ENCODE measurements around the gene ZNF566. TPM values are rescaled to one million over a fixed set of nuclear protein-coding genes. Genes with fewer than 3 reads are reported as not detected.

Gene ZNF566
- total and polyA plus RNA-seq, 2 of the 4 experiments (the other 2 are of a cell fraction): 3.0 to 4.8 TPM

DNA sequence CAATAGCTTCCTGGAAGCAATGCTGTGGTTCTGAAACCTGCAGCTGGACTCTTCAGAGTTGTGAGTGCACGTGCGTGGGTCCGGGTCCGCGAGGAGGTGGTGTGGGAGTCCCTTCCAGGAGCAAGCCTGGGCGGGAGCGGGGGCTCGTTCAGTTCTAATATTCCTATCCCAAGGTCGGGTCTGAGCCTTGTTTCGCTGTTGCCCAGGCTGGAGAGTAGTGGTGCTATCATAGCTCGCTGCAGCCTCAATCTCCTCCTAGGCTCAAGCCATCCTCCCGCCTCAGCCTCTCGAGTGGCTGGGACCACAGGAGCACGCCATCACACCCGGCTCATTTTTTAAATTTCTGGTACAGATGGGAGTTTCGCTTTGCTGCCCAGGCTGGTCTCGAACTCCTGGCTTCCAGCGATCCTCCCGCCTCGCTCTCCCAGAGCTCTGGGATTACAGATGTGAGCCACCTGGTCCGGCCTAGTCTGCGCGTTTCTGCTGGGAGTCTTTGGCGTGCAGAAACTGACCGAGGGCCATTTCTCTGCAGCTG, 71.5 kb downstream of the ZNF566 start:
- no TSS peak for BruUV-seq (replicated peaks)
- Histone ChIP-seq H3K23ac (ENCODE audit: low read depth, low read length) (peak overlapping the region; percentile 28), H3K18ac (ENCODE audit: low read depth, low read length) (peak overlapping the region; percentile 65), H3K56ac (ENCODE audit: extremely low read depth, insufficient read depth, low read length) (peak overlapping the region; percentile 41), H3K27ac (ENCODE audit: insufficient read depth, low read length) (peak overlapping the region; percentile 81), H3K36me3 (ENCODE audit: control insufficient read depth, insufficient read depth, low read length) (peaks cover 3% of the 10 kb centered on the region), H4K20me1 (ENCODE audit: insufficient read depth, low read length) (no peaks in the 10 kb centered on the region), H3K4me2 (ENCODE audit: low read depth, low read length) (peak overlapping the region; percentile 78), H3K27me3 (ENCODE audit: control insufficient read depth, insufficient read depth, low read length) (no peaks in the 10 kb centered on the region), H4K5ac (ENCODE audit: low read depth, low read length) (peak overlapping the region; percentile 69), H3K4me1 (ENCODE audit: control insufficient read depth, insufficient read depth, low read length) (peaks cover 5% of the 10 kb centered on the region; the same call in 1 of the 2 replicates), H2AK5ac (ENCODE audit: low read depth, low read length) (0 out of 2 replicates have a peak overlapping the region, but pooled peaks have one; percentile 36), H3K9ac (ENCODE audit: low read depth, low read length) (peak overlapping the region; percentile 80), H4K8ac (ENCODE audit: low read depth in 2 of 2, low read length in 2 of 2) (peak overlapping the region; percentile 79 to 98), H3K4me3 (ENCODE audit: insufficient read depth, low read depth, low read length) (peak overlapping the region; percentile 66), H3K9me3 (ENCODE audit: control insufficient read depth, insufficient read depth, low read length) (peaks cover 5% of the 10 kb centered on the region), H3K79me1 (ENCODE audit: low read depth in 1 of 2, low read length in 2 of 2) (peaks cover 5 to 15% of the 10 kb centered on the region in 2 experiments), H3K4ac (ENCODE audit: low read depth, low read length) (peak overlapping the region; percentile 67), H2BK20ac (ENCODE audit: low read depth, low read length) (no peak overlapping the region), H3K14ac (replicated peaks; ENCODE audit: low read depth, low read length) (peak overlapping the region; percentile 67), H2AFZ (replicated peaks; ENCODE audit: low read length, poor library complexity) (peak overlapping the region; percentile 99), H3K9me1 (ENCODE audit: insufficient read depth, low read length) (no peaks in the 10 kb centered on the region), H2BK15ac (ENCODE audit: low read depth, low read length) (no peak overlapping the region), H4K91ac (ENCODE audit: insufficient read depth, low read depth, low read length) (peak overlapping the region; percentile 84), H2BK120ac (ENCODE audit: low read depth, low read length) (no peak overlapping the region), H2BK5ac (ENCODE audit: low read depth, low read length, poor library complexity, severe bottlenecking) (peak overlapping the region; percentile 79), H2AK9ac (replicated peaks; ENCODE audit: low read depth, low read length, poor library complexity) (peak overlapping the region; percentile 60)
- no peak for TF ChIP-seq RCOR1 (IDR thresholded peaks at IDR 0.05; ENCODE audit: insufficient replicate concordance, low read length)
- TF ChIP-seq MAFK (IDR thresholded peaks at IDR 0.05; ENCODE audit: low read depth, low read length): no peak
- TF ChIP-seq, protein P1, sequence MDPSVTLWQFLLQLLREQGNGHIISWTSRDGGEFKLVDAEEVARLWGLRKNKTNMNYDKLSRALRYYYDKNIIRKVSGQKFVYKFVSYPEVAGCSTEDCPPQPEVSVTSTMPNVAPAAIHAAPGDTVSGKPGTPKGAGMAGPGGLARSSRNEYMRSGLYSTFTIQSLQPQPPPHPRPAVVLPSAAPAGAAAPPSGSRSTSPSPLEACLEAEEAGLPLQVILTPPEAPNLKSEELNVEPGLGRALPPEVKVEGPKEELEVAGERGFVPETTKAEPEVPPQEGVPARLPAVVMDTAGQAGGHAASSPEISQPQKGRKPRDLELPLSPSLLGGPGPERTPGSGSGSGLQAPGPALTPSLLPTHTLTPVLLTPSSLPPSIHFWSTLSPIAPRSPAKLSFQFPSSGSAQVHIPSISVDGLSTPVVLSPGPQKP (IDR thresholded peaks at IDR 0.05; ENCODE audit: borderline replicate concordance, low read depth, low read length): no peak
- TF ChIP-seq SMC3 (IDR thresholded peaks at IDR 0.05; ENCODE audit: low read depth, low read length): no peak
- TF ChIP-seq CTCF (conservative IDR thresholded peaks at IDR 0.05; ENCODE audit: low read depth, low read length): no peak
- no peak for TF ChIP-seq BHLHE40 (IDR thresholded peaks at IDR 0.05; ENCODE audit: low read depth, low read length)
- no peak for TF ChIP-seq MAZ (IDR thresholded peaks at IDR 0.05; ENCODE audit: borderline replicate concordance, low read depth, low read length)
- no peak for TF ChIP-seq NFE2L2 (IDR thresholded peaks at IDR 0.05; ENCODE audit: low read depth, low read length)
- TF ChIP-seq, protein P2, sequence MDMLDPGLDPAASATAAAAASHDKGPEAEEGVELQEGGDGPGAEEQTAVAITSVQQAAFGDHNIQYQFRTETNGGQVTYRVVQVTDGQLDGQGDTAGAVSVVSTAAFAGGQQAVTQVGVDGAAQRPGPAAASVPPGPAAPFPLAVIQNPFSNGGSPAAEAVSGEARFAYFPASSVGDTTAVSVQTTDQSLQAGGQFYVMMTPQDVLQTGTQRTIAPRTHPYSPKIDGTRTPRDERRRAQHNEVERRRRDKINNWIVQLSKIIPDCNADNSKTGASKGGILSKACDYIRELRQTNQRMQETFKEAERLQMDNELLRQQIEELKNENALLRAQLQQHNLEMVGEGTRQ (IDR thresholded peaks at IDR 0.05; ENCODE audit: low read depth, low read length): no peak
- no peak for TF ChIP-seq CEBPB (IDR thresholded peaks at IDR 0.05; ENCODE audit: low read depth, low read length)
- no peak for TF ChIP-seq FOS (IDR thresholded peaks at IDR 0.05; ENCODE audit: low read depth, low read length)
- no peak for TF ChIP-seq POLR2A (IDR thresholded peaks at IDR 0.05; ENCODE audit: low read depth, low read length)
- ChIA-PET CTCF (no interaction called here), POLR2A (ENCODE audit: unreplicated experiment) (no interaction called here)
- 7% methylated on average over 3 of the region's 25 CpGs; no CpG with 5 or more reads in 1 of the 2 experiments for WGBS, 2 experiments (ENCODE audit: extremely low coverage in 2 of 2, insufficient read length in 1 of 2)
- ATAC-seq (ENCODE audit: low read depth): no peak
- dilution Hi-C loops (cut with HindIII; ENCODE audit: low sequenced_read_pairs, unreplicated experiment) (no loop called here), intact Hi-C loops (cut with micrococcal nuclease) (loop anchor here (5.0 kb wide), 1 partner anchor 41 kb away; the partner anchor contains the start of gene ZFP14), in situ Hi-C loops (cut with MboI; ENCODE audit: low sequenced_read_pairs) (no loop called here)
- no peak for DNase-seq

Measured in IMR-90 (cell line).